Stimulated activated naive CD8-positive, alpha-beta T cell treated with anti-CD3 and anti-CD28 coated beads, Interleukin-15, amount 100 ng/mL, for 72 hours (primary cell): Measurements from ENCODE around the gene RELA.
A peak's percentile ranks its signal among the peaks of the same experiment; 100 is the strongest.

Experiments used
- ATAC-seq: fragments of 150-1000 bp; cut with Tn5 transposase; 2 replicates; pipeline ENCODE4 v1.10.0; 2021; ENCODE audit warnings: mild to moderate bottlenecking, moderate library complexity
- DNase-seq, 2 donors: peaks; one replicate each; pipeline ENCODE4 v3.0.0; 2021 to 2022
- H3K27ac Mint-ChIP-seq, 2 donors: one replicate each; pipeline ENCODE4 v1.8.0; 2022; ENCODE audit warnings: mild to moderate bottlenecking in 2 of 2, mixed read lengths in 2 of 2, moderate library complexity in 2 of 2
- H3K27me3 Mint-ChIP-seq: one replicate; pipeline ENCODE4 v1.8.0; 2022; ENCODE audit warnings: mixed read lengths
- H3K4me1 Mint-ChIP-seq: one replicate; pipeline ENCODE4 v1.8.0; 2022; ENCODE audit warnings: mild to moderate bottlenecking, mixed read lengths
- H3K4me3 Mint-ChIP-seq, 2 donors: one replicate each; pipeline ENCODE4 v1.8.0; 2022; ENCODE audit warnings: mild to moderate bottlenecking in 2 of 2, mixed read lengths in 2 of 2, moderate library complexity in 1 of 2
- H3K9me3 Mint-ChIP-seq, 2 donors: one replicate each; pipeline ENCODE4 v1.8.0; 2022; ENCODE audit warnings: mixed read lengths in 2 of 2

RELA gene

DNA sequence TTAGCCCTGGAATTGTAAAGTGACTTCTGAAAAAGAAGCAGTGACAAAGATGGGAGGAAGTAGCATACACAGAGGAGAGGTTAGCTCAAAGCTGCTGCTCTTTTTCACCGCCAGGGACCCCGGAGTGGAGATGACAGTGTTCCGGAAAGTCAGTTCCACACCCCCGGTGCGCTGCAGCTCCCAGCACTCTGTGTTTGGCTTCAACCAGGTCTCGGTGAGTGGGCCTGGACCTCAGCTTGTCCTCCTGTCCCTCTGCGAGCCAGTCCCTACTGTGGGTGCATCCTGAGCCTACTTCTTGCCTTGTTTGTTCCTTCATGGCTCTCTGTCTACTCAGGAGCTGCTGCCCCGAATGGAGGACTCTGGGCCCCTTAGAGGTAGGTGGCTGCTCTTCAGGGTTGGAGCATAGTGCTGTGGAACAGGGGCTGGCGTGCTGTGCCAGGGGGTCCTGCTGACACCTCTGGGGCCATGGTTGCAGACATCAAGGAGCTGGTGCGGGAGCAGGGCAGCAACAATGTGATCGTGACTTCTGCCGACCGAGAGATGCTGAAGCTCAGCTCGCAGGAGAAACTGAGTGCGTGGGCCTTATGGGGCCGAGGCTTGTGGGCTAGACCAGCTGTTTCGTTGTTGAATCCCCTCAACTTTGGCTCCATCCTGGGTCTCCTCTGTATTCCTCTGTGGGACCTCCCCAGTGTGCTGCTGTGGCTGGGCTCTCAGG, 45.4 kb downstream of the RELA start:
- Mint-ChIP-seq H3K27ac (peak overlapping the region; percentile 98 to 99), H3K4me3 (peak overlapping the region; percentile 98 to 99), H3K27me3 (no peaks in the 10 kb centered on the region), H3K4me1 (peaks cover 61% of the 10 kb centered on the region), H3K9me3 (no peaks in the 10 kb centered on the region)
- DNase-seq (no peak), ATAC-seq (no peak)

DNA sequence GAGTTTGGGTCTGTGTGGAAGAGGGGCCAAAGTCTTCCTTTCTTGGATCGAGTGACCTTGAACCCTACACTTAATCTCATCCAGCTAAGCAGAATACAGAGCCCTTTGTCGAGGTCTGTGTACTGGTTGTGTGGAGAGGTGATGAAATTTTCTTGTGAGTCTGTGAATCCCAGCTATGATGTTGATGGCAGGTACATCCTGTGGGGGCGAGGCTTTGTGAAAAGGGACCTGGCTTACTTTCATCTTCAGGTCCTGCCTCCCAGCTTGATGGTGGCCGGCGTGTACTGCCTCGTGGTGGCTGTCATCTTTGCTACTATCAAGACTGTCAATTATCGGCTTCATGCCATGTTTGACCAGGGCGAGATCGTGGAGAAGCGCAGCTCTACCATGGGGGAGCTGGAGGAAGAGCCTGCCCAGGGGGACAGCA, 46.1 kb downstream of the RELA start:
- Mint-ChIP-seq H3K27me3 (no peaks in the 10 kb centered on the region), H3K9me3 (no peaks in the 10 kb centered on the region), H3K4me1 (peaks cover 61% of the 10 kb centered on the region), H3K4me3 (peak overlapping the region; percentile 98 to 99), H3K27ac (peak overlapping the region; percentile 98 to 99)
- ATAC-seq (no peak), DNase-seq (peak in 1 of 2 donors; percentile 61)

DNA sequence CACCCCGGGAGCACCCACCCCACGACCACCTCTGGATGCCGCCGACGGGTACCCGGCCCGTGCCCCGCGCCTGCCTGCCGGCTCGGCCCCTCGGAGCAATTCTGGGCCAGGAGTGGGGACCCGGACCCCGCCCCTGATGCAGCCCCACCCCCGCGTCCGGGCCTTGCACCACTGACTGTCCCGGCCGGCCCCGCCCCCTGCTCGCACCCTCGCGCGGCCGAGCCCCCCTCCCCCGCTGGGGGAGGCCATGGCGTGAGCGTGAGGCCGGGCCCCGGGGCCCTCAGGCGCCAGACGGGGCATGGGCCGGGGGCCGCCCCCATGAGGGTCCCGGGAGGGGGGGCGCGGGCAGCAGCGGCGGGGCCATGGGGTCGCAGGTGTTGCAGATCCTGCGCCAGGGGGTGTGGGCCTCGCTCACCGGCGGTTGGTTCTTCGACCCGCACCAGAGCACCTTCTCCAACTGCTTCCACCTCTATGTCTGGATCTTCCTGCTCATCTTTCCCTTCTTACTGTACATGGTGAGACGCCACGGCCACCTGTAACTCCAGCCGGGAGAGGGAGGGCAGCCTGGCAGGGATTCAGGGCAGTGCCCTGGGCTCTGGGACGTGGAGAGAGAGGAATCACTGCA, 46.7 kb downstream of the RELA start:
- ATAC-seq = peak; percentile 17
- Mint-ChIP-seq H3K9me3 (no peaks in the 10 kb centered on the region), H3K27ac (peak overlapping the region; percentile 98 to 99), H3K4me3 (peak overlapping the region; percentile 98 to 99), H3K27me3 (no peaks in the 10 kb centered on the region), H3K4me1 (peaks cover 62% of the 10 kb centered on the region)
- no peak for DNase-seq

DNA sequence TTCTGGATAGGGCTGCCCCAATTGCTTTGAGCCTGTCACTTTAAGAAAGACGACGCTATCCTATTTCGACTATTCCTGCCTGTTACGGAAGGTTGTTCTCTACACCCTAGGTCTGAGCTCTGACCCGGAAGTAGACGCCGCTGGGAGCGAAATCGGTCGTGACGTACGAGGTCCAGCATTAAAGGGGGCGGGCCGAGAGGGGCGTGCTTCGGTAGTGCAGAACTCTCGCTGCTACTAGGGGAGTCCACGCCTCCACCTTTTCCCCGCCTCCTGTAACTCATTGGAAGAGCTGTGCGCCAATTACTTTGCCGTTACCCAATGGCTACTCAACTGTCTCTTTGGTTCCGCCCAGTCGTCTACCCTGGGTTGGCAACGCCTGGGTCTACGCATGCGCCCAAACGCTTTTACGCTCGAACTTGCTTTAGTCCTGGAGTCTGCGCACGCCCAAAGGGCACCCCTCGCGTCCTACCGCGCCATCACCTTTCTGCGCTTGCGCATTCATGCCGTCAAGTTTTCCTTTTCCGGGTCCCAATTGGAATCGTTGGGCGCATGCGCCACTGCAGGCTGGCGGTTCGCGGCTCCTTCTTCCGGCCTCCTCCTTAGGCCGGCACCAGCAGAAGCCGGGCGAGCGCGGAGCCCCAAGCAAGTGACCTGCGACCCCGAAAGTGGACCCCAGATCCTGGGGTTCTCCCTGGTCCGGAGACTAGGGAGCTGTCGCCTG, 47.3 kb downstream of the RELA start, which contains the start of gene PCNX3:
PCNX3 (plus strand) TSS at position 548 of the 721 bp plus-strand sequence. CDS start 536 bp downstream, outside the sequence.
- H3K27me3 Mint-ChIP-seq = no peaks in the 10 kb centered on the region
- no peaks in the 10 kb centered on the region for H3K9me3 Mint-ChIP-seq
- H3K4me1 Mint-ChIP-seq = peaks cover 66% of the 10 kb centered on the region
- ATAC-seq (peak; percentile 88), DNase-seq (peak; percentile 100)
- peak within 1 kb of the TSS; percentile 98 to 99 for H3K4me3 Mint-ChIP-seq
- peak within 1 kb of the TSS; percentile 98 to 99 for H3K27ac Mint-ChIP-seq

DNA sequence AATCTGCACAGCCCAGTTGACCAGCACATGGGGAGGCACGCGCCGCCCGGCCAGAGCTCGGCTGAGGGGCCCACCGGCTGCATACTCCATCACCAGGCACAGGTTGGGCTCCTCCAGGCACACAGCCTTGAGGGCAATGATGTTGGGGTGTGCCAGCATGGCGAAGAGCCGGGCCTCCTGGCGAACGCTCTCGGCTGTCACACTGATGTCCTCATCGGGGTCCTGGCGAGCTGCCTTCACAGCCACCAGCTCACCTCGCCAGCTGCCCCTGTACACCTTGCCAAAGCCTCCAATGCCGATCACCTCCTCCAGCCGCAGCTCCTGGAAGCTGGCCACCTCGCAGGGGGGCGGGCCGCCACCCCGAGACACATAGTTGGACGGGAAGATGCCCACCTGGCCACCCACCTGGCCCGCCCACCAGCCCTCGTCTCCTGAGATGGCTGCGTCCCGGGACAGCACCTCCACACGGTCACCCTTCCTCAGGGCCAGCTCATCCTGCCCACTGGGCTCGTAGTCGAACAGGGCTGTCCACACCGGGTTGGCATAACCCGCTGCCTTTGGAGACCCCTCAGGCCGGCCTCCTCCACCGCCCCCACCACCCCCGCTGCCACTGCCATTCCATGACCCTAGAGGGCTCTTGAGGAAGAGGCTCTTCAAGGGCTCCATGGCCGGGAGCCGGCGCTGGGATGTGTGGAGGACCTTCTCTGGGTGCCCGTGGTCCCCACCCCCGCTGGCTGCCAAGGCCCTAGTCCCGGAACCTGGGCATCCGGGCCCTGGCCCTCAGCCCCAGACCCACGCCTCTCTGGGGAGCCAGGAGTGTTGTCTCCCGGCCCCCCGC, 49.4 kb downstream of the RELA start:
- ATAC-seq = no peak
- Mint-ChIP-seq H3K27me3 (no peaks in the 10 kb centered on the region), H3K4me3 (peak overlapping the region; percentile 98 to 99), H3K4me1 (peaks cover 70% of the 10 kb centered on the region), H3K9me3 (no peaks in the 10 kb centered on the region), H3K27ac (peak overlapping the region; percentile 33 to 93)
- no peak for DNase-seq

DNA sequence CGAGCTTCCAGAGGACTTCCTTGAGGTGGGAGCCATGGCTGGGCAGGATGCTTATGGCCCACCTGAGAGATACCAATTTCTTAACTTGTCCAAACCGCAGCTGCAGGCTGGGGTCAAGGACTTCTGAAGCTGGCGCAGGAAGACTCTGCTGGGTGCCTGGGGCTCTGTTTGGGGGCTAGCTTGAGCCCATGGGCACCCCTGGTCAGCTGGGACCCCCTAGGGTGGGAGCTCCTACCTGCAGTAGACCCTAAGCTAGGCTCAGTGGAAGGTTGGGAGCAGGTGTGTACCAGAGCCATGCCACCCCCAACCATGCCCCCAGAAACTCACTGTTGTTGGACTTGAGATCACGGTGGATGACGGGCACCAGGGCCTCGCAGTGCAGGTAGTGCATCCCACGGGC, 50.0 kb downstream of the RELA start:
- Mint-ChIP-seq H3K27me3 (no peaks in the 10 kb centered on the region), H3K4me1 (peaks cover 64% of the 10 kb centered on the region), H3K4me3 (peak overlapping the region; percentile 98 to 99), H3K27ac (peak overlapping the region; percentile 33 to 93), H3K9me3 (no peaks in the 10 kb centered on the region)
- DNase-seq (no peak), ATAC-seq (no peak)

DNA sequence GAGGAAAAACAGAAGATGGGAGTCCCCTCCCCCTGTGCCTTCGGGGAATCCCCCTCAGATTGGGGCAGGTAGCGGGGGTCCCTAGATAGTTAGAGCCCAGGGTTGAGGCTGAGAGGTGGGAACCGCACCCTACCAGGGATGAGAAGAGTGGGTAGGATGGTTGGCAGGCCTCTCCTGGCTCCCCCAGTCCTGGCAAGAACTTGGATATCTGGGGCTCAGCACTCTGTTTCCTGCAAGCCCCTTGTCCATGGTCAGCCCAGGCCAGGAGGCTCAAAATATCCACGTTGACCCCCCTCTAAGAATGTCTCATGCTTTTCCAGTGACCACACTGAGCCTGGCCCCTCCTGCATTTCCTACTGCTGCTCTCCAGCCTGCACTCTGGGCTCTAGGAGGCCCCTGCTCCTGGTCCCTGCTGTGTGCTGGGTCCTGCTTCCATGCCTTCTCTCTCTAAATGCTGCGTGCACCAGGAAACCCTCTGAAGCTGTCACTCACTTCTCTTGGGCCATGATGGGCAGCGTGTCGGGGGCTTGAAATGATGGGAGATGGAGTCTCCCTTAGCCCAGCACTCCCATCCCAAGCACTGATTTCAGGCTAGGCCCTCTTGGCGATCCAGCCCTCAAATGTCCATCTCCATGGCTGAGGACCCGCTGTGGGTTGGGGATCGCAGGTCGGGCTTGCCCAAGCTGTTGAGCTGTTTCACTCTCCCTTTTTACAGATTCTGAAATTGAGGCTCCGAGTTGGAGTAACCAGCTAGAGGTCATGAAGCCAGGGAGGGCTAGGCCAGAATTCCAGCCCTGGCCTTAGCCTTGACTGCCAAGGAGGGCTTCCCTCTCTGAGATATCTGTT, 50.7 kb downstream of the RELA start:
- Mint-ChIP-seq H3K4me1 (peaks cover 57% of the 10 kb centered on the region), H3K27ac (peak overlapping the region; percentile 91 to 95)
- no peak for ATAC-seq

DNA sequence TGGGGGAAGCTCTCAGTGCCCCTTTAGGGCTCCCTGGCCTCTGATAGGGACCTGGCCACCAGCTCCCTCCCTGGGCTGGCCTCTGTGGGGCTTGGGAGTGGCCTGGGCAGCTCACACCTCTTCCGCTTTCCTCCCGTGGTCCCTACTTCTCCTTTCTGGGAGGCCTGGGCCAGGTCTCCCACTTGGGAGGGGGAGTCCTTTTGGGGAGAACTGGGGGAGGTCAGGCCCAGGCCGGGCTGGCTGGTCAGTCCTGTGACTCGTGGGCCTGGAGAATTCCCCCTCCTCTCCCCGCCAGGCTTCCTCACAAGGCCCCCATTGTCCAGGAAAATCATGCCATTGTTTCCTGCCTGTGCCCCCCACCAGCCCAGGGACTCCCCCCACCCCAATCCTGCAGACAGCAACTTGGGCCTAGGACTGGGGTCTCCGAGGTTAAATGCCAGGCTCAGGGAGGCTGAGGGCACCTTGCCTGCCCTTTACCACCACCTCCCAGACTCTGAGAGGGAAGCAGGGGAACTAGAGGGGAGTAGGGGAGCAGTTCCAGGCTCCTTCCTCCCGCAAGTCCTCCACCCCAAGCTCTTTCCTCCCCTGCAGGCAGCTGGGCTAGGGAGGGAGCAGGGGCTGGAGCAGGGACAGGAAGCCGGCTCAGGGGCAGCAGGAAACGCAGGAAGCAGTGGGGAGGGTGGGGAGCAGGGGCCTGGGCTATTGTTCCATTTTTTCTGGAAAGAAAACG, 51.5 kb downstream of the RELA start:
- peaks cover 53% of the 10 kb centered on the region for H3K4me1 Mint-ChIP-seq
- ATAC-seq = no peak
- peak overlapping the region; percentile 98 to 99 for H3K4me3 Mint-ChIP-seq
- H3K27me3 Mint-ChIP-seq = no peaks in the 10 kb centered on the region
- no peak for DNase-seq
- peak overlapping the region in 1 of 2 donors; percentile 80 for H3K27ac Mint-ChIP-seq
- no peaks in the 10 kb centered on the region for H3K9me3 Mint-ChIP-seq

More for the DNA sequence above, 50.7 kb downstream of the RELA start:
- Mint-ChIP-seq H3K9me3 (no peaks in the 10 kb centered on the region), H3K27me3 (no peaks in the 10 kb centered on the region), H3K4me3 (peak overlapping the region; percentile 98 to 99)
- DNase-seq = no peak

DNA sequence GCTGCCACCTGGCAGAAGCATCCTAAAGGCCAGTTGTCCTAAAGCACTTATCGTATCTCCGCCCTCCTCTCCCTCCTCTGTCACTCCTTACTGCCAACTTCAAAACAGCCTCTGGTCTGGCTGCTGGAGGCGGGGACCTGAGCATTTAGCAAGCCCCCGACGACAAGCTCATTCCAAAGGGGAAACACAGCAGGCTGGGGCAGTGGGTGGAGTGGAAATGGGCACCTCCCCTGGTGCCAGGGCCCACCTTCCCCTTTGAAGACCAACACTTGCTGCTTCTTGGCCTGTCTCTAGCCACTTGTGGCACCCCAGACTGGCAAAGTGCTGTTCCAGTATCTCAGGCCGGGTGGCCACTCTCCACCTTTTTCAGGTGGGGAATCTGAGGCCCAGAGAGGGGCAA, 52.3 kb downstream of the RELA start:
- DNase-seq (no peak), ATAC-seq (no peak)
- Mint-ChIP-seq H3K9me3 (no peaks in the 10 kb centered on the region), H3K4me3 (peak overlapping the region; percentile 98 to 99), H3K4me1 (peaks cover 53% of the 10 kb centered on the region), H3K27ac (peak overlapping the region in 1 of 2 donors; percentile 80), H3K27me3 (no peaks in the 10 kb centered on the region)

DNA sequence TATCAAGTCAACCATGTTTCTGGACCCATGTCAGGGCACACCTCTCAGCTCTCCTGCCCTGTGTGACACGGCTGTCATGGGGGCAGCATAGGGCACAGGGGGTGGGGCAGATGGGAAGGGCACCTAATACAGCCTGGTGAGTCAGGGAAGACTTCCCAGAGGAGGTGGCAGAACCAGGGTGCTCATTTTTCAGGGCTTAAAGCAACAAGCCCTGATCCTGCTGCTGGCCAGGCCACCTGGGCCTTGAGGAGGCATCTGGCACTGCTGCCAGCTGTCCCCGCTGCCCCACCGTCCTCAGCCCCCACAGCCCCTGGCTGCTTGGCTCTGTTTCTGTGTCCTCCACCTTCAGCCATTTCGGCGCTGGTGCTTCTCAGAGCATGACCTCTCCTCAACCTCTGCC, 53.1 kb downstream of the RELA start:
- DNase-seq = no peak
- H3K9me3 Mint-ChIP-seq = no peaks in the 10 kb centered on the region
- H3K27ac Mint-ChIP-seq = peak overlapping the region in 1 of 2 donors; percentile 13
- peaks cover 53% of the 10 kb centered on the region for H3K4me1 Mint-ChIP-seq
- no peaks in the 10 kb centered on the region for H3K27me3 Mint-ChIP-seq
- H3K4me3 Mint-ChIP-seq = no peak overlapping the region
- ATAC-seq = no peak

DNA sequence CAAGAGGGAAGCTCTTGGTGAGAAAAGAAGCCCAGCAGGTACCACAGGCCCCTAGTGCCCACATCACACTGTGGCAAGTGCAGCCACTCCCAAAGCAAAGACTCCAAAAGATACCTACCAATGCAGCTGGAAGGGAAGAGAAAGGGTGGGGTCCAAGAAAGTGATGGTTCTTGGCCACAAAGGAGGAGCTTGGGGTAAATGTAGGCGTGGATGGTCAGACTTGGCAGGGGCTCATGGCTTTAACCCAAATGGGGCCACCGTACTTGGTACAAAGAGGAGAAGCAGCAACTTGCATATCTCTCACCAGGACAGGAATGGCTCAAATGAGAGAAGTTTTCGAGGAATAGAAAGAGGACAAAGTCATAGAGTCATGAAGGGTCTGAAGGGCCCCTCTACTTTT, 53.5 kb downstream of the RELA start:
- Mint-ChIP-seq H3K27me3 (no peaks in the 10 kb centered on the region), H3K4me1 (peaks cover 53% of the 10 kb centered on the region), H3K9me3 (no peaks in the 10 kb centered on the region), H3K4me3 (peak overlapping the region in 1 of 2 donors; percentile 16), H3K27ac (peak overlapping the region in 1 of 2 donors; percentile 89)
- ATAC-seq (no peak), DNase-seq (no peak)

DNA sequence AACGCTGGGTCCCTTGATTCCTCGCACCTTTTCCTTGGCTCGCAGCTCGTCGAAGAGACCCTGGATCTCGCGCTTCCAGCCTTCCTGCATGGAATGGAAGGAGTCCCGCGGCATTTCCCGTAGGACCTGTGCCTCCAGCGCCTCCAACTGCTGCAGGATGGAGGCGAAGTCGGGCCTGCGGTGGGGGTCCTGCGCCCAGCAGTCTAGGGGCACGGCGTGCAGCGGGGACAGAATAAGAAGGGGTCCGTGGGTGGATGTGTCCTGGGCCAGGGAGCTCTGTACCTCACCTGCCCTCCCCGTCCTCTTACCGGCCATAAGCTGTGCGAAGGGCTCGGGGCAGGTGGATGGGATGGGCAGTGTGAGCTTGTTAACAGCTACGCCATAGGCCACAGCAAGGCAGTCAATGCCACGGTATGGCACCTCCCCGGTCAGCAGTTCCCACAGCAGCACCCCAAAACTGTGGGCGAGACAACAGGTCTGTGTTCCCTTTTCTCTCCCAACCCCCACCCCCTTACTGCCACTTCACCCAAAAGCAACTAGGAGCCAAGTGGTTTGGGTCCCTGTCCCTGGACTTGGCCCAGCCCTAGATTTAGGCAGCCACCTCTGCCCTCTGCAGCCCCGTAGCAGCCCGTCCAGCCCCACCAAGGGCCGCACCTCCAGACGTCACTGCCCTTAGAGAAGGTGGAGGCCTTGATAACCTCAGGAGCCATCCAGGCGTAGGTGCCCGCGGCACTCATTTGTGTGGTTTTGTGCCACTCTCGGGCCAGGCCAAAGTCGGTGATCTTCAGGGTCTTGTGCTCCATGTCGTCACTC, 54.9 kb downstream of the RELA start:
- DNase-seq (no peak), ATAC-seq (no peak)
- Mint-ChIP-seq H3K9me3 (no peaks in the 10 kb centered on the region), H3K27ac (peak overlapping the region in 1 of 2 donors; percentile 54), H3K4me3 (no peak overlapping the region), H3K27me3 (no peaks in the 10 kb centered on the region), H3K4me1 (peaks cover 46% of the 10 kb centered on the region)

DNA sequence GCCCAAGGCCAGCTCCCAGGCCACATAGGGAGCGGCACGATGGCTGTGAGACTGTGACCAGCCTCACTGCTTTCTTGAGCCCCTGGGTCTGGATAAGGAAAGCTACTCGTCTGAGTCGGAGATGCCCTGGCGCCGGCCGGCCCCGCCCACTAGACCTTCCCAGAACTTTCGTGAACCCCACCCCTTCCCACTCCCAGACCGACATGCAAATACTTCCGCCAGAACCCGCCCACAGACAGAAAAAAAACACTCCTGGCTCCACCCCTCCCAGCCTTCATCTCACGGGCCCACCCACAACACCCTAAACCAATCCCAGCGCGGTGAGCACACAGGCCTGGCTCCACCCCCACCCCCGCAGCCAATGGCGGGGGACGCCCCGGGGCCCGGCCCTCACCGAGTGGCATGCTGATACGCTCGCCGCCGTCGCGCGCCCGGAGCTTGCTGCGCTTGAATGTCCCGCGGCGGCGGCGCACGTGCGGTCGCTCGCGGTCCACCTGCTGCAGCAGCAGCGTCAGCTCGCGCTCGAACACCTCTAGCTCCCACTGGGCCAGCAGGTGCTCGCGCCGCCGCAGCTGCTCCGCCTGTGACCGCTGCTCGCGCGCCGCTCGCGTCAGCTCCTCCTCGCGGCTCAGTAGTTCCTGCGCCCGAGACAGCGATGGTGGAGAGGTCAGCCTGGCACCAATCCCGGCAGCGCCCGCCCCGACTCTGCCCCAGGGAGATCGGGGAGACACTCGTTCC, 55.7 kb downstream of the RELA start:
- Mint-ChIP-seq H3K9me3 (no peaks in the 10 kb centered on the region), H3K27ac (no peak overlapping the region), H3K4me3 (no peak overlapping the region), H3K27me3 (no peaks in the 10 kb centered on the region), H3K4me1 (peaks cover 38% of the 10 kb centered on the region)
- DNase-seq (no peak), ATAC-seq (peak; percentile 66)
